OCI-LY1 (cell line): ENCODE data around the gene NHP2.
"Not testable (repeated sequence)": the region's sequence is repeated elsewhere in the genome, so short reads cannot be mapped to it uniquely, and the experiment has no call there.

ENCODE experiments used
- H2AFZ ChIP-seq: fragments of 200-600 bp; sonication (generic), shearing (Covaris generic); 2 replicates; pipeline ENCODE4 v1.6.0; 2014; ENCODE audit warnings: antibody characterized with exemption, mild to moderate bottlenecking, low read length
- H3F3A ChIP-seq: fragments of 200-600 bp; sonication (generic), shearing (Covaris generic); 2 replicates; pipeline ENCODE4 v1.6.0; 2014; ENCODE audit warnings: mild to moderate bottlenecking, antibody characterized with exemption, low read length, moderate library complexity; ENCODE audit not compliant: insufficient read depth
- H3K27ac ChIP-seq: fragments of 200-600 bp; sonication (generic); 2 replicates; pipeline ENCODE4 v1.5.1; 2014; ENCODE audit warnings: low read length, mixed run types, mild to moderate bottlenecking, low read depth; ENCODE audit not compliant: poor library complexity, severe bottlenecking
- H3K27me3 ChIP-seq: fragments of 200-600 bp; sonication (generic); 2 replicates; pipeline ENCODE4 v1.6.0; 2014; ENCODE audit warnings: antibody characterized with exemption, mild to moderate bottlenecking, low read length, moderate library complexity; ENCODE audit not compliant: insufficient read depth
- H3K36me3 ChIP-seq: fragments of 200-600 bp; sonication (generic); 2 replicates; pipeline ENCODE4 v1.6.1; 2014; ENCODE audit warnings: mild to moderate bottlenecking, antibody characterized with exemption, low read length, moderate library complexity, mixed read lengths; ENCODE audit not compliant: insufficient read depth
- H3K4me1 ChIP-seq: fragments of 200-600 bp; sonication (generic); 2 replicates; pipeline ENCODE4 v1.5.1; 2014; ENCODE audit warnings: mild to moderate bottlenecking, low read length, moderate library complexity; ENCODE audit not compliant: insufficient read depth, severe bottlenecking
- H3K4me2 ChIP-seq: fragments of 200-600 bp; sonication (generic), shearing (Covaris generic); 2 replicates; pipeline ENCODE4 v1.6.1; 2014; ENCODE audit warnings: low read length
- H3K4me3 ChIP-seq: fragments of 200-600 bp; sonication (generic); 2 replicates; pipeline ENCODE4 v1.5.1; 2014; ENCODE audit warnings: low read length, low read depth, mild to moderate bottlenecking, mixed read lengths; ENCODE audit not compliant: poor library complexity, severe bottlenecking
- H3K79me2 ChIP-seq: fragments of 200-600 bp; shearing (Covaris generic); 2 replicates; pipeline ENCODE4 v1.6.1; 2016; ENCODE audit warnings: mixed run types, low read length, mixed read lengths; ENCODE audit not compliant: insufficient read depth
- H3K9ac ChIP-seq: fragments of 200-600 bp; sonication (generic), shearing (Covaris generic); 2 replicates; pipeline ENCODE4 v1.6.1; 2014; ENCODE audit warnings: mild to moderate bottlenecking, low read length, mixed read lengths
- H3K9me2 ChIP-seq: fragments of 200-600 bp; sonication (generic), shearing (Covaris generic); 2 replicates; pipeline ENCODE4 v1.6.1; 2014; ENCODE audit warnings: low read depth, mild to moderate bottlenecking, low read length, mixed read lengths
- H3K9me3 ChIP-seq: fragments of 200-600 bp; shearing (Covaris generic); 2 replicates; pipeline ENCODE4 v1.6.1; 2014; ENCODE audit warnings: low read length, mixed read lengths
- H4K20me1 ChIP-seq: fragments of 200-600 bp; sonication (generic), shearing (Covaris generic); 2 replicates; pipeline ENCODE4 v1.6.0; 2016; ENCODE audit warnings: mild to moderate bottlenecking, low read length; ENCODE audit not compliant: insufficient read depth
- EZH2 ChIP-seq: fragments of 200-600 bp; sonication (generic), shearing (Covaris generic); IDR thresholded peaks from 2 replicates; pipeline ENCODE4 v1.8.0; 2017; ENCODE audit warnings: borderline replicate concordance, mixed run types, mild to moderate bottlenecking, antibody characterized with exemption, low read length, moderate library complexity, mixed read lengths
- TF ChIP-seq, protein P1 (sequence below): fragments of 200-600 bp; sonication (generic), shearing (Covaris generic); IDR thresholded peaks from 2 replicates; pipeline ENCODE4 v1.5.1; 2017; ENCODE audit warnings: mild to moderate bottlenecking, antibody characterized with exemption, low read length, moderate library complexity, mixed read lengths

The NHP2 gene

DNA sequence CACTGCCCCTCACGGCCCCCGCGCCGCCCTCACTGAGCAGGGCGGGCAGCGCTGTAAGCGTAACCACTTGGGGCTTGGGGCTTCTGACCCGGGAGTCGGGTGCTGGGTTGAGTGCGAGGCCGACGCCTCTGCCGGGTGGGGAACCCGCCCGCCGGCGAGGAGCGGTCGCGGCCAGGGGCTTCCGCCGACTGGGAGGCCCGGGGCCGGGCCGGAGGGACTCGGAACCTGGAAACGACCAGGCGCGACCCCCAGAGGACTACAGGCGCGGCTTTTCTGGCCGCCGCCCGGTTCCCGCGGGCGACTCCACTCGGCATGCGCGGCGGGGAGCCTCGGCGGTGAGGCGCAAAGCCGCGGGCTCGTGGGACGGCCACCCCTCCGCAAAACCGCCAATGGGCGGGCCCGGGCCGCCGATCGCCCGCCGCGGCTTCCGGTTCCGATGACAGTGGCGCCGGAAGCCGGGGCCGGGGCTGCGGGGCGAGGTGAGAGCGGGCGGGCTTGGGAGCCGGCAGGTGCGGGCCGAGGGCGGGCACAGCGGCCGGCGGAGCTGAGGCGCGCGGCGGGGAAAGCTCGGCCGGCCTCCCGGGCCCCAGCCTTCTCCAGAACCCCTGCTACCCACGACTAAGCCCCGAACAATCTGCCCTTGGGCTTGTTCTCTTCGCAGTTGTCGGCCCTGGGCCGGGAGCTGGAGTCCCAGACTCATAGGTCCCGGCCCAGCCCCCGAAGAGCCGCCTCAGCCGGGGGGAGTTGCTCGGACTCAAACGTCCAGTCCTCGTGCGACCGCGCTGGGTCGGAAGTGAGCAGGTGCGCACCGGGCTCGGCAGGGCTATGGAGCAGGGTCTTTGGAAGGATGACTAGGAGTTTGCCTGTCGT lies 22.9 kb downstream of the NHP2 start, which contains the start of gene RMND5B:
Gene RMND5B, plus strand, starts transcription at position 439 of the 870 bp plus-strand sequence. CDS start 7,106 bp downstream, outside the sequence.
- no peaks in the 10 kb centered on the region for H4K20me1 ChIP-seq
- no peaks in the 10 kb centered on the region for H3K9me3 ChIP-seq
- H3K4me2 ChIP-seq, result peak within 1 kb of the TSS; percentile 78
- peak within 1 kb of the TSS; percentile 83 for H3K27ac ChIP-seq
- peak within 1 kb of the TSS; percentile 90 for H3K4me3 ChIP-seq
- H3K36me3 ChIP-seq, result peaks cover 24% of the 10 kb centered on the region; the same call in 1 of the 2 replicates
- no peaks in the 10 kb centered on the region for H3F3A ChIP-seq
- H3K79me2 ChIP-seq, result peaks cover 16% of the 10 kb centered on the region
- TF ChIP-seq, protein P1, sequence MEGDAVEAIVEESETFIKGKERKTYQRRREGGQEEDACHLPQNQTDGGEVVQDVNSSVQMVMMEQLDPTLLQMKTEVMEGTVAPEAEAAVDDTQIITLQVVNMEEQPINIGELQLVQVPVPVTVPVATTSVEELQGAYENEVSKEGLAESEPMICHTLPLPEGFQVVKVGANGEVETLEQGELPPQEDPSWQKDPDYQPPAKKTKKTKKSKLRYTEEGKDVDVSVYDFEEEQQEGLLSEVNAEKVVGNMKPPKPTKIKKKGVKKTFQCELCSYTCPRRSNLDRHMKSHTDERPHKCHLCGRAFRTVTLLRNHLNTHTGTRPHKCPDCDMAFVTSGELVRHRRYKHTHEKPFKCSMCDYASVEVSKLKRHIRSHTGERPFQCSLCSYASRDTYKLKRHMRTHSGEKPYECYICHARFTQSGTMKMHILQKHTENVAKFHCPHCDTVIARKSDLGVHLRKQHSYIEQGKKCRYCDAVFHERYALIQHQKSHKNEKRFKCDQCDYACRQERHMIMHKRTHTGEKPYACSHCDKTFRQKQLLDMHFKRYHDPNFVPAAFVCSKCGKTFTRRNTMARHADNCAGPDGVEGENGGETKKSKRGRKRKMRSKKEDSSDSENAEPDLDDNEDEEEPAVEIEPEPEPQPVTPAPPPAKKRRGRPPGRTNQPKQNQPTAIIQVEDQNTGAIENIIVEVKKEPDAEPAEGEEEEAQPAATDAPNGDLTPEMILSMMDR, result no peak
- no peak for TF ChIP-seq EZH2
- no peaks in the 10 kb centered on the region for H3K9me2 ChIP-seq
- H3K9ac ChIP-seq, result peak within 1 kb of the TSS; percentile 97
- no peaks in the 10 kb centered on the region for H3K27me3 ChIP-seq
- no peak within 1 kb of the TSS for H2AFZ ChIP-seq
- H3K4me1 ChIP-seq, result peaks cover 17% of the 10 kb centered on the region

DNA sequence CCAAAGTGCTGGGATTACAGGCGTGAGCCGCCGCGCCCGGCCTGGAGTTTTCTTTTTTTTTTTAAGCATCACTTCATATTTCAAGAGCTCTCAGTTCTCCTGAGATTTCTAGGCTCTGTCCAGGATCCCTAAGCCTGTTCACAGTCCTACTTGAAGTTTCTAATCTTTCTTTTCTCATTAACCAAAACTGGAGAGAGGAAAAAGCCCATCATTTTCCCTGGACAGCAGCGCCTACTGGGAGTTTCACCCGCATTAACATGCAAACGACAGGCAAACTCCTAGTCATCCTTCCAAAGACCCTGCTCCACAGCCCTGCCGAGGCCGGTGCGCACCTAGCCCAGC lies 23.5 kb downstream of the NHP2 start:
- not testable (repeated sequence) for H3K9me2 ChIP-seq, H3F3A ChIP-seq, H3K9me3 ChIP-seq, H4K20me1 ChIP-seq, H3K27me3 ChIP-seq, H2AFZ ChIP-seq
- Histone ChIP-seq H3K27ac (peak overlapping the region; percentile 61), H3K4me3 (peak overlapping the region; percentile 90), H3K79me2 (peaks cover 12% of the 10 kb centered on the region), H3K4me2 (peak overlapping the region; percentile 78), H3K9ac (peak overlapping the region; percentile 97), H3K4me1 (peaks cover 17% of the 10 kb centered on the region), H3K36me3 (peaks cover 18% of the 10 kb centered on the region; the same call in 1 of the 2 replicates)

DNA sequence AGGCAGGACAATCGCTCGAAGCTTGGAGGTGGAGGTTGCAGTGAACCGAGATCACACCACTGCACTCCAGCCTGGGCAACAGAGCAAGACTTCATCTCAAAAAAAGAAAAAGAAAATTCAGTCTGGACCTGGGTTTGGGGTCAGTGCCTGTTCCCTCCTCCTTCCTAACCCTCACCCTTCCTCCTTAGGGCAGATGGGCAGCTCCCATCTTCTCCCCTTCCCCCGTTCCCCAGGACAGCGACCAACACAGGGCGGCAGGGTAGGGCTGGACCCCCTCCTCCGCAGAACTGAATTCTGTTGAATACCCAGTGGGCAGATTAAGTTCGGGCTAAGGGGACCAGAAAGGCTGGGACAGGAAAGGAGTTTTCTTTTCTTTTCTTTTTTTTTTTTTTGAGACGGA lies 24.4 kb downstream of the NHP2 start:
- Histone ChIP-seq H3K9me3 (no peaks in the 10 kb centered on the region), H3K4me2 (no peak overlapping the region)

DNA sequence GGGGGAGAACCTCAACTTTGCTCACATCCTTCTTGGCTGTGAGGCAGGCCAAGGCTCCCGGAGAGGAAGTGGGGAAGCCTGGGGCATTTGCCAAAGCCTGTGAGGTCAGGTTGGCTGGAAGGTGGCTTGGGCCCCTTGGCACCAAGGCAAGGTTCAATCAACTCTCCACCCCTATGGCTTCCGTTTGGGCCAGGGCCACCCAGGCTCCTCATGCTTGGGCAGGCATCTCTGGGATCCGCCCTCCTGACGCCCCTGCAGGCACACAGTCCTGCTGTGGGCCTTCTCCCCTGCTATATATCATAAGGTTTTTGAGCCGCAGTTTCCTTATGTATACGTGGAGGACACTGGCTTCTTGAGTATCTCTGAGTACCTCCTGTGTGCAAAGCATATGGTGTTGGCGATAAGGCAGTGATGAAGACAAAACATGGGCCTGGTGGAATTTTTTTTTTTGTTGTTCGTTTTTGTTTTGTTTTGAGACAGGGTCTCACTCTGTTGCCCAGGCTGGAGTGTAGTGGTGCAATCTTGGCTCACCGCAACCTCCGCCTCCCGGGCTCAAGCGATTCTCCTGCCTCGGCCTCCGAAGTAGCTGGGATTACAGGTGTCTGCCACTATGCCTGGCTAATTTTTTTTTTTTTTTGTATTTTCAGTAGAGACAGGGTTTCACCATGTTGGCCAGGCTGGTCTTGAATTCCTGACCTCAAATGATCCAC lies 26.2 kb downstream of the NHP2 start:
- H3K27ac ChIP-seq, H3K79me2 ChIP-seq, H3K4me3 ChIP-seq, H3K9me2 ChIP-seq, H3K27me3 ChIP-seq, H3K9ac ChIP-seq, H3K36me3 ChIP-seq, H3F3A ChIP-seq, H2AFZ ChIP-seq, H3K9me3 ChIP-seq, H4K20me1 ChIP-seq, H3K4me2 ChIP-seq: not testable (repeated sequence)
- peaks cover 28% of the 10 kb centered on the region for H3K4me1 ChIP-seq

More for the DNA sequence above, 24.4 kb downstream of the NHP2 start:
- Histone ChIP-seq H4K20me1 (no peaks in the 10 kb centered on the region), H3K9ac (no peak overlapping the region), H3K36me3 (peaks cover 11% of the 10 kb centered on the region; the same call in 1 of the 2 replicates), H3K4me1 (peaks cover 17% of the 10 kb centered on the region), H3K27me3 (no peaks in the 10 kb centered on the region), H3K4me3 (no peak overlapping the region), H3F3A (no peaks in the 10 kb centered on the region), H3K79me2 (peaks cover 10% of the 10 kb centered on the region; the same call in 1 of the 2 replicates), H2AFZ (no peak overlapping the region), H3K27ac (no peak overlapping the region), H3K9me2 (no peaks in the 10 kb centered on the region)
- no peak for TF ChIP-seq EZH2
- TF ChIP-seq, protein P1, result no peak
